GM18519 (cell line): Measurements from ENCODE around the gene RBM14.

Source experiments
- ATAC-seq: cut with Tn5 transposase; IDR thresholded peaks from one replicate; pipeline ENCODE4 v1.9.1; 2021; ENCODE audit warnings: mild to moderate bottlenecking, moderate library complexity; ENCODE audit not compliant: unreplicated experiment, low FRiP score

RBM14 gene

GRCh38 chr11:66676282-66676919, 60.0 kb downstream of the RBM14 start:
- no peak for ATAC-seq
